Lower leg skin (tissue), 4 donors: ENCODE results near the gene EFCAB9. TPM values are rescaled to one million over a fixed set of nuclear protein-coding genes. Genes with fewer than 3 reads are reported as not detected.
A peak's percentile ranks its signal among the peaks of the same experiment; 100 is the strongest.

Experiments used
- DNase-seq, 2 donors: peaks; one replicate each; pipeline ENCODE4 v3.0.0-alpha.2; 2019; ENCODE audit warnings: low spot score in 2 of 2
- H3K4me3 ChIP-seq: fragments of 200-600 bp; sonication (generic); 2 replicates; pipeline ENCODE4 v1.5.1; 2017; ENCODE audit warnings: mild to moderate bottlenecking, low read depth; ENCODE audit not compliant: poor library complexity, severe bottlenecking
- CTCF ChIP-seq, 3 donors: fragments of 450-650 bp; IDR thresholded peaks; one replicate each; pipeline ENCODE4 v1.5.1; 2016; ENCODE audit warnings: antibody characterized with exemption in 3 of 3, mild to moderate bottlenecking in 3 of 3, moderate library complexity in 2 of 3
- POLR2A ChIP-seq, 2 donors: fragments of 450-650 bp; IDR thresholded peaks; one replicate each; pipeline ENCODE4 v1.6.1; 2016 to 2017; ENCODE audit warnings: antibody characterized with exemption in 2 of 2, mild to moderate bottlenecking in 1 of 2, moderate library complexity in 1 of 2
- WGBS, 2 donors: methylation state at CpG; one replicate each; pipeline ENCODE4 v1.1.5; 2018; 5-methylcytosine and 5-hydroxymethylcytosine counted together
- intact Hi-C: fragments of 100-400 bp; cut with DNase I; formaldehyde crosslinking; loops from one replicate; pipeline ENCODE4 v1.15.0; 2023; ENCODE audit warnings: low total_unique reads
- total RNA-seq, 4 donors: library from RNA; depleted of rRNA; stranded (reverse); fragments of >200 nt; gene quantifications; one replicate each; pipeline ENCODE4 v1.1.0, GENCODE V29; 2016

The EFCAB9 gene
- total RNA-seq, 4 donors from 2014 or later = not detected

GRCh38 chr5:172187118-172188032 lies 6.6 kb upstream of the EFCAB9 start:
- intact Hi-C loops = no loop called here
- peak overlapping the region; percentile 57 for H3K4me3 ChIP-seq
- WGBS, 2 donors = 0% methylated on average over 53 to 63 of the region's 66 CpGs
- peak; percentile 63 to 93 for DNase-seq
- no peak for TF ChIP-seq POLR2A (IDR thresholded peaks at IDR 0.05)
- no peak for TF ChIP-seq CTCF (IDR thresholded peaks at IDR 0.05)

GRCh38 chr5:172188033-172188892 lies 5.7 kb upstream of the EFCAB9 start, which contains the start of gene STK10:
Gene STK10, minus strand, starts transcription at chr5:172188224. Its CDS starts 182 bp downstream, at chr5:172188042.
- intact Hi-C loops = no loop called here
- TF ChIP-seq CTCF (IDR thresholded peaks at IDR 0.05) = peak in 1 of 3 donors; percentile 71
- TF ChIP-seq POLR2A (IDR thresholded peaks at IDR 0.05) = no peak
- H3K4me3 ChIP-seq = peak within 1 kb of the TSS; percentile 57
- 0% methylated on average over 21 to 44 of the region's 102 CpGs for WGBS, 2 donors
- DNase-seq = peak; percentile 83 to 97

GRCh38 chr5:172188893-172189692 lies 4.9 kb upstream of the EFCAB9 start:
- 52 to 54% methylated on average over 30 of the region's 30 CpGs for WGBS, 2 donors
- H3K4me3 ChIP-seq = no peak overlapping the region
- intact Hi-C loops = no loop called here
- DNase-seq = peak in 1 of 2 donors; percentile 84
- TF ChIP-seq POLR2A (IDR thresholded peaks at IDR 0.05) (no peak), CTCF (IDR thresholded peaks at IDR 0.05) (no peak)

GRCh38 chr5:172189693-172190296 lies 4.2 kb upstream of the EFCAB9 start:
- intact Hi-C loops = no loop called here
- 71 to 83% methylated on average over 3 of the region's 3 CpGs for WGBS, 2 donors
- TF ChIP-seq POLR2A (IDR thresholded peaks at IDR 0.05) (no peak), CTCF (IDR thresholded peaks at IDR 0.05) (no peak)

More at GRCh38 chr5:172189693-172190296, 4.2 kb upstream of the EFCAB9 start:
- no peak for DNase-seq
- H3K4me3 ChIP-seq = no peak overlapping the region
